NCI-H2107 treated with DMSO at 0.1 percent for 48 hours (cell line): ENCODE measurements around the gene NREP.
A peak's percentile ranks its signal among the peaks of the same experiment; 100 is the strongest.

ENCODE experiments used
- DNase-seq: peaks from one replicate; lab custom pipeline; 2025; ENCODE audit not compliant: unreplicated experiment; lab: John Stamatoyannopoulos, UW

NREP gene, protein sequence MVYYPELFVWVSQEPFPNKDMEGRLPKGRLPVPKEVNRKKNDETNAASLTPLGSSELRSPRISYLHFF

DNA sequence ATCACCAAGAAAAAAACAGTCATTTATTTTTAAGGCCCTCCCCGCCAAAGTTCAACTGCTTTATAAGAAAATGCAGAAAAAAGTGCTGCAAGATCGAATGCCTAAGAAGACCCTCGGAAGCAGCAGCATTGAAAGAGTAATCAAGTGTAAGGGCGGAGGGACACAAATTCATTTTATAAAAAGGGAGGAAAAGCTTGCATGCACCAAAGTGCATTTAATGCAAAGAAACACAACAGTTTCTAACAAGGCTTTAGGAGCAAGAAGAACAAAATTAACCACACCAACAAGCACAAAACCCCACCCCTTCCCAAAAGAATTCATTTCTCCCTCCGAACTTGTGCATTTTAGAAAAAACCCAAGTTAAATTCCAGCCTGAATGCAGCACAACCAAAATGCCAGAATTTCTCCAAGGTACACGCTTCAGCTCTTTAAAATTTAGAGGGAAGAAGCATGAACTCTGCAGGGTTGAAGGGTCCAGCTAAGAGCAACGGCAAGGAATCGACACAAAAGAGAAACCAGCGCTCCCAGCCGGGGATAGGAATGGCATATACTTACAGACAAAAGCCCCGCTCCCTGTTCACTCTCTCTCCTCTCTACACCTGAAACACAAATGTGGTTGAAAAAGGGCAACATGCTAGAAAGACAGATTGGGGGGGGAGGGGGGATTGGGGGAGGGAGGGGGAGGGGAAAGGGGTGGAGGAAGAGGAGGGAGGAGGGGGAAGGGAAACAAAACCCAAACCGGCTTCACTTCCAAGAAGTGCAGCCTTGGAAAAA is at the start of gene NREP:
TSS of gene NREP (minus strand) at position 614 of the 774 bp plus-strand sequence. CDS start 1,422 bp downstream, outside the sequence.
- DNase-seq, result peak; percentile 84

DNA sequence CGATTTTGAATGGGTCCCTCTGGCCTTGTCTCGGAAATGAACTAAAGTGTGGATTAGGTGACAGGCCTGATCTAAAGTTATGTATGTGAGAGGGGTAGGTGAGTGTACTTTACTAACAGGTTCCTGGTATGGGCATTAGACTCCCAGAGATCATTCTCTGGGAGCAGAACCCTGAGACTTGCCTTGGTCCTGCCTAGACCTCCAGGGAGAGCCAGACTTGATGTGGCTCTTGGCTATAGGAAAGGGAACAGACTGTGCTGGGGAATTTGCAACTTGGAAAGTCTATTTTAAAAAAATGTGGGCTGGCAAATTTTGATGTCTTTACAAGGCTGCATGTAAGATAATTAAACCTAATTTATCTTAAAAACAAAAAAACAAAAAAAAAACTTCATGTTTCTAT is 49.8 kb upstream of the NREP start:
- DNase-seq, result no peak

DNA sequence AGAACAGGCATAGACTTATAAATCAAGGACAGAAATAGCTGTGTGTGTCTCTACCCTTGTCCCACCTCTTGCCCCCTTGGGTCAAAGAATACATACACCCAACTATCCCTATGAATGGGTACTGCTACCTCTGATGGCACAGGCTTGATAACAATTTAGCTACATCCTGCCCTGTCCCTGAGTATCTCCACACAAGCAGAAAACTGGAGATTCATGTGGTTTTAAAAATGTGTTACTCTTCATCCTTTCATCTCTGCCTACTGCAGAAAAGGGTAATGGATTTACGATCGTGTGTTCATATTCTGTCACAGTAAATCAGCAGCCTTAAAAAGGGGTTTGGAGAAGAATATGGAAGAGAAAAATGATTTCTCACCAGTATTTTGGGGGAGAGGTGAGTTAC is 49.2 kb upstream of the NREP start:
- DNase-seq, result no peak

DNA sequence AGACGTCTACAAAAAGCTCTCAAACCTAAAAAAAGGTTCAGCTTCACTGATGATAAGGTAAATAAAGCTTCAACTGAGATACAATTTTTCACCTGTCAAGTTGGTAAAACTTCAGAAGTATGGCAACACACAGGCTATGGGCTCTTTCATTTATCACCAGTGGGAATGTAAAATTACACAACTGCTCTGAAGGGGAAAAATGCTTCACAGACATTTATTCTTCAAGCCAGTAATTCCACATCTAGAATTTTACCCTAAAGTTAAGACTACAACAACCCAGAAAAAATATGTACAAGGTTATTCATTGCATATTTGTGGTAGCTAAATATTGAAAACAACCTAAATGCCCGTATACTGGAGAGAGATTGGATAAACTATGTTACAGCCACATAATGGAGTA is 48.1 kb upstream of the NREP start:
- no peak for DNase-seq

DNA sequence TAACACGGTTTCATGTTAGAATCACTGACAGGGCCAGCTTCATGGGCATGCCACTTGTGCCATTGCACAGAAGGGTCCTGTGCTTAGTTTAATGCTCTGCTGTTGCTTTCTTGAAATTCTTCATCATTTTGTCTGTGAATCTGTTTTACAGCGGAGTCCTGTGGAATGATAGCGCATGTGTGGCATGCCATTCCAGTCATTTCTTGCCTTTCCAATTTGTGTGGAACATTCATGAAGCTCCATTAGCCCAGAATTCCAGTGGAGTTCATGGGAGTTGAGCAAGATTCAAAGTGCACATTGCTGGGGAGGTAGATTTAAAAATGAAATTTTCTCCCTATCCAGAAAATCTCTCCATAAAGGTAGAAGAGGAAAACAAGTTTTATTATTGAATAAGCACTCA is 43.4 kb upstream of the NREP start:
- no peak for DNase-seq

DNA sequence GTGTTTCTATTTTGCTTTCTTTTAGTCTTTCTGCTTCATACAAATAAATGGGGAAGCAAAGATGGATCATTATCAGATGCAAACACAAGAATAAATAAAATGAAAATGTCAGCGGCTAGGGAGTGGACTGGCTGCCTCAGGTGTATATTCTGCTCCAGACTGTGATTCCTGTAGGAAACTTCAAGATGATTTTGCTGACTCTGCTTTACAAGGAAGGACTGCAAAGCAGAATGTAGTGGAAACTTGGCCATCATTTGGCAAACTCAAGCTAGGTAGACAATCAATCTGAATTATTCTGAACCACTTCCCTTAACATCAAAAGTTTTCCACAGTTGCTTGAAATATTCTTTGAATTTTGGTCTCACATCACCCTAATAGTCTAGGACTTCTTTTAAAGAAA is 38.1 kb upstream of the NREP start:
- DNase-seq, result no peak

DNA sequence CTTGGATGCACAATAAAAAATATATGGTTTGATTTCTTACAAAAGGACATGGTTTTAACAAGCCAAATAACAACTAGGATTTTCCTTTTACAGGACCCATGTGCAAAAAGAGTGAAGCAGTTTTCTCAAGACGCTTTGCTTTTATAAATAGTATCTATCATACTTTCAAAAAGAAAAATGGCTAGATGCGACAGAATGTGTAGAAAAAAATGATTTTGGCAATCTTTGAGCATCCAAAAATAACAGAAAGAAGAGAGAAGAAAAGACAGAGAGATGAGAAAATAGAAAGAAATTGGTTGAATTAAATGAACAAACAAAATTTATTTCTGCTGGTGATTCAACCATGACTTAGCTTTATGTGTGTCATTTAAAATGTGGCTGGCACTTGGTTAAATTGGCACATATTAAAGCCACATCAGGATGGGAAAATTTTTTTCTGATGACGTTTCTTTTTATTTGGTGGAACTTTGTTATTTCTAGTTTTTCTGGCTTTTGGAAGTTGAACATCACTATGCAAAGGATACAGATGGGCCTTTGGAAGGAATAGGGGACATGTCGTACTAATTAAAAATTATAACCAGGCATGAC is 35.6 kb upstream of the NREP start:
- DNase-seq, result no peak

DNA sequence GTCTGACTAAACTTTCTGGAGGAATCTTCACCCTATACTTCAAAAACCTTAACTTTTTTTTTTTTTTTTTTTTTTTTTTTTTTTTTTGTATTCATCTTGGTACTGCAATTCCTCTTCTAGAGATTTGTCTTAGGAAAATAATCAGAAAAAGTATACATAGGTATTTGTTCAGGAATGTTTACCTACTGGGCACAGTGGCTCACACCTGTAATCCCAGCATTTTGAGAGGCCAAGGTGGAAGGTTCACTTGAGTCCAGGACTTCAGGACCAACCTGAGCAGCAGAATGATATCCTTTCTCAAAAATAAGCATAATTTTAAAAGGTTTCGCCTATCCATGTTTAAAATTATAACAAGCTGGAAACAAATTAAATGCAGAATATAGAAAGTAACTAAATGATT is 33.3 kb upstream of the NREP start:
- no peak for DNase-seq

DNA sequence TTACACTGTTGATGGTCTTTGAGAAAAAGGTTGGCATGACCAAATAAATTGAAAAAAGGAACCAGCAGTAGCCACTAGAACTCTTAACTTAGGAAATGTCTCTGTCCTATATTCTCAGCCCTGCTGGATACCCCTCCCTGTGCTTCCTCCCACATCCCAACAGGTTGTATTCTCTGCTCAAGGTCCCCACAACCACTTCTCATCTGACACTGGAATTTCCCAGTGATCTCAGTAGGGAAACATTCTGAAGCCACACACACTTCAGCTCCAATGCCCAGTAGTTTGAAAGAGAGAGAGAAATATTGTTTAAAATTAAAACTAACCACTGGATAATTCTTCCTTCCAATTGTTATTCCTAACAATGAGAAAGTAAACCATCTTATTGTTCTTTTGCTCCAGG is 30.0 kb upstream of the NREP start:
- DNase-seq, result no peak

DNA sequence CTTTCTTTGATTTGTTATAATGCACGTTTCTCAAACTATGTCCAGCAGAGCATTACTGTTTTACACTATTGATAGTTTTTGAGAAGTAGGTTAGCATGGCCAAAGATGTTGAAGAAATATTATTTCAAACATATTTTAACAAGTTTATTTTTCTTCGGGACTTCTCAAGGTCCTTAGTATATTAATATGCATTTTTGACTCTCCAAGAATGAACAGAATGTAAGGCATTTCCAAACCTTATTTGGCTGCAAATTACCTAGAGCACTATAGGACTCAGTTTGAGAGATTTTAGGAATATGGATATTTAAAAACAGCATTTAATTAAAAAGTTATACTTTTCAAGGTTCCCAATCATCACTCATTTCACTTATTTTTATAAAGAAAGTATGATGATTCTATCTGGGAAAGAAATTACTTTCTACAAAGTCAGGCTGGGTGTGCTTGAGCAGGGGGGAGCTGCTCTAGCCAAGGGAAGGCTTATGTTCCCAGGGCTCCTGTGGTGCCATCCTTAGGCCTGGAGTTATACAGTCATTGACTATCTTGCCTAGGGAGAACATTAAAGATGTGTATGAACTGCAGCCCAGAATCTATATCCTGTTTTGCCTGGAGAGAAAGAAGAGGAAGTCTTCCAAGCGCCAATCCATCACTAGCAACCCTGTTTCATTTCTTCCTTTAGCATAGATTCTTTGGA is 27.6 kb upstream of the NREP start:
- DNase-seq, result no peak

DNA sequence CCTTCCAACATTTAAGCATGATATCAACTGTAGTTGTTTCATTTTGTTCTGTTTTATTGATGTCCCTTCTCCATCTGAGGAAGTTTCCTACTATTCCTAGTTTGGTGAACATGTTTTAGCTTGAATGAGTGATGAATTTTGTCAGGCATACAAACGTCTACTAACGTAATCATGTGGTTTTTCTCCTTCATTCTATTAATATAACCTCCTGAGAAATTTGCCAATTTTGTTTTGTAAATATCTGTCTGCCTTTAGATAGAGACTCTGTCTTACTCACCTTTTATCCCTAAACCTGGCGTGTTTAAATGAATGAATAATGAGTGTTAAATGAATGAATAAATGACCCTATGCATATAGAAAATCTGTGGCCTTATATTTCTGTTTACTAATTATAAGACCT is 26.5 kb upstream of the NREP start:
- DNase-seq, result no peak

DNA sequence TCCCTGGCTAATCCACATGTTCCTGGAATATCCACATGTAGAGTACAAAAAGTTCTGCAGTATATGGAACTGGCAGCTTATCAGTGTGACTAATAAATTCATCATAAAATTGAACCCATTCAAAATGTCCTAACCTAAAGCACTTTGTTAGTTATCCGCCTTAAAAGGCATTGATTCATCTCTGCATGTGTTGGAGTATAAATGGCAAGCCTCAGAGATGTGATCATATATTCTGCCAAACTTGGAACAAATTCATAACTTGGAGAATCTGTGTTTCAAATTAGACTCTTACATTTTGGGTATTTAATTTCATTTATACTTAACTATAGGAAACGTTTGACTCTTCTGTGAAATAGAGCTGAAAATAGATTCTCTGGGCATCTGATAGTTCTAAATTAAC is 25.2 kb upstream of the NREP start:
- no peak for DNase-seq

DNA sequence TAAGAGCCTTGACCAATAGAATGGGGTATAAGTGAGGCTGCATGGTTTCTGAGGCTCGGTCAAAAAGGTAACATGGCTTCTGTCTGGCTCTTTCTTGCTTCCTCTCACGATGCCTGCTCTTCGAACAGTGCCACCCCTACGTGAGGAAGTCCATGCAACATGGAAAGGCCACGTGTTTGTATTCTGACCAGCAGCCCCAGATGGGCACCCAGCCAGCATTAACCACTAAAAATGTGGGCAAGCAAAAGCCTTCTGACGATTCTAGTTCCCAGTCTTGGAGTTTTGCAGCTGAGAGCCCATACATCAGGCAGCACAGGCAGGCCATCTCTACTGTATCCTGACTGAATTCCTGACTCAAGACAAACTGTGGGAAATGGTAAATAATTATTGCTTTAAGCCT is 24.2 kb upstream of the NREP start:
- DNase-seq, result no peak

DNA sequence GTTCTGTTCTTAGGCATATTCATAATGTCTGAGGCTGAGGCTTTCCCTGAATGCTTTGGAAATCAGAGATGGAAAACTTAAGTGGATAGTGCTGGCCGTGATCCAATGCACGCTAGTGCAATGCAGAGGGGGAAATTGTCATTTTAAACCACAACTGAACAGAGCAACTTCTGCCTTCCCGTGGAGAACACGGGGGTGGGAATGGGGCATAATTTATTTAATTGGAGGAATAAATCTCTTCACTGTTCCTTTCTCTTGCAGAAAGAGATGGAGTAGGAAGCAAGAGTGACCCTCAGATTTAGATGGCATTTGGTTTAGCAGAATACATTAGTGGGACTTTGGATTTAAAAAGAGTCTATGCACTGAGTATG is 22.9 kb upstream of the NREP start:
- peak; percentile 23 for DNase-seq

DNA sequence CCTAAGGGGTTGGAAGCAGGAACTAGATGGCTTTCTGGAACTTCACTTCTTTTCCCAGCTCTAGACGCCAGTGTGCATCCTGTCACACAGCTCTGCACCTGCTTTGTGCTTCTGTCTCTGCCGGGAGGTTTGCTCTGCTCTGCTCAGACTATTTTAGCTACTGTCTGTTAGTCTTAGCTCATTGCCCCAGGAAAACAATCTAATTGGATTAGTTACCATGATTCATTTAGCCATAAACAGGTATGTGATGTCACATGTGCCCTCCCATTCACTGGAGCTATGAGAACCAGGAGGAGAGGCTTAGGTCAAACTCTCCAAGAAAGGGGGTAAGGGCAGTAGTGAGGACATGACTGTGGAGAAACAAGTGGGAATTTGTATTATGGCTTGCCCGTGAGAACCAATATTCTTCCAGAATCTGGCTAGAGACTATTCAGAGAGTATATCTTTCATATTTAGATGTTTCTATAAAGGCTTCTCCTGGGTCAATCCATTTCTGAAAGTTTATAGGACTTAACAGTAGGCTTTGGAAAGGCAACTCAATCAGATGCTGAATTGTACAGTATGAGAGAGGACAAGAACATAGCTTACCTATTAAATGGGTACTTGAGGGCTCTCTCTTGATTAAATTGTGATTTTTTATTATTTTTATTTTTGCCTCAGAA is 22.4 kb upstream of the NREP start:
- DNase-seq, result no peak

DNA sequence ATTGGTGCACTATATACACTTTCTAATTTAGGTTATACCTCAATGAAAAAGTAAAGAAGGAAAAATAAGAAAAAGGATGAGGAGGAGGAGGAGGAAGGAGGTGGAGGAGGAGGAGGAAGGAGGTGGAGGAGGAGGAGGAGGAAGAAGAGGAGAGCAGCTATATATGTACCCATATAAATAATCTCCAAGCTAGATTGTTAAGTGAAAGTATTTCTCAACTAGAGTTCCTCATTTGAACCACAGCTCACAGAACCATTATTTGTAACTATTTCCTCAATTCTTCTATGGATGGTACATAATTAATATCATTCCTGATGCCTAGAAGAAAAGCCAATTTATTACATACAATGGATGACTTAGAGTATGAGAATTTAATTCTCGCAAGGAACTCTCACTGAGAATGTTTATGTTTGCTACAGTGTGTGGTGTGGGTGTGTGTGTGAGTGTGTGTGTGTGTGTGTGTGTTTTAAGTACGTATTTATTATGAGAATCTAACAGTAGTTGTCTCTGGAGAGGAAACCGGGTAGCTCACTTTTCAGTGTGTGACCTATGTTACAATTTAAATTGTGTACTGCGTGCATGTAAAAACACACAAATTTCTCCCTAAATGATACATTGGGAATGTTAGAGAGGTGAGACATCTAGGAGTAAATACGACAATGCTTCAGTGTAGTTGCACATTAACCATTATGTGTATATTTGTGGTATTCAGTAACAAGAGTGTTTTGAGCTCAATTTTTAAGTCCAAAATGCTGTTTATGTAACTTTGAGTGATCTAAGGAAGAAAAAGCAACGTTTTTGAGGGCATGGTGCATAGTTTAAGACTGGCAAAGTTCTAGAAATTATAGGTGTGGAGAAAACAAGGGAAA is 20.2 kb upstream of the NREP start:
- no peak for DNase-seq

DNA sequence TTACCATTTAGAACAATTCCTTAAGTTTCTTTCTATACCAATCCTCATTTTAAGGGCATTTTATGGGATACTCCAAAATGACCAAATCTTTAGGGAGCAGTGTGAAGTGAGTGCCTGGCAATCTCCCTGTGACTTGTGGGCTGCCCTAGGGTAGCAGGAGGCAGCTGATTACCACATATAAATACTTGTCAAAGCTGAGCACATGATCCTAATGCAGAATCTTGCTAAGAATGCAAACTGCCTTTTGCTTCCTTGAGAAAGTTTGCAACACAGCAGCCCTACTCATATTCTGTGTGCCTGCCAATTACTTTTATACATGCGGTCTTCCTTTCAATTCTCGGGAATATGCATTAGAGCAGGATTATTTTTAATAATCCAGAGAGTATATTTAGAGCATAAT is 18.2 kb upstream of the NREP start:
- DNase-seq, result no peak

DNA sequence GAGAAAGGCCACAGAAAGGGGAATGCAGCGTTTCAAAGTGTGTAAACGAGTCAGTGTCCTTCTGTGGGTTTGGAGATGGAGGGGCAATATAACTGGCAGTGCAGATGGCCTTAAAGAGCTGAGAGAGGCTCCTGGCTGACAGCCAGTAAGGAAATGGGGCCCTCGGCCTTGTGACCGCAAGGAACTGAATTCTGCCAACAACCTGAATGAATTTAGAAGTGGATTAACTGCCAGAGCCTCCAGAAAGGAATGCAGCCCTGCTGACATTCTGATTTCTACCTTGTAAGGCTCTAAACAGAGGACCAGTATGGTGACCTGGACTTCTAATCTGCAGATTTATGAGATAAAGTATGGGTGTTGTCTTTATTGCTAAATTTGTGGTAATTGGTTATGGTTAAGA is 17.5 kb upstream of the NREP start:
- DNase-seq, result no peak

DNA sequence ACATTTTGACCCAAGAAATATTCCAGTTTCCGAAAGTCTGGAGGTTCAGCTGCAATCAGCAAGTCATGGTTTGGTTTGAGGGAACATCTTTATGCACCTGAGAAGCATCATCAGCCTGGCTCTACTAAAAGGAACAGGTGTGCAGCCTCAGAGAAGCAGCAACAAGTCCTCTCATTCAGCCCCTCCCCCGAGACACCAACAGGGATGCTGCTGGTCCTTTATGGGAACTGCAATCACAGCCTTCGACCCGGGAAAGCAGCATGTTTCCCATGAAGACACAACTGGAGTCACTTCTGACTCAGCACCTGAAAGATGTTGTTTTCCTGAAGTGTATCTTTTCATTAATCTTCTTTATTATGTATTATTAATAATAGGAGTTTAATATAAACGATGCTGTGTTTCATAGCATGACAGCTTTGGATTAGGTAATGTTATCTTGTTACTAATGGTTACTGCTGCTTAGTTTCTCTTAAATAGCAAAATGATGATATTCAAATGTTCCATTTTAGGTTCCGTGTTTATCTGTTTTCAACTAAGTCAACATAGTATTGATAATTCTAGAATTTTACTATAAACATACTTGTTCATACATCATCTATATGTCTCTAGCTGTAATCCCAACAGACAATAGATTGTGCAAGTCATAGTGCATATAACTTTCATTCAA is 15.6 kb upstream of the NREP start:
- DNase-seq, result no peak

DNA sequence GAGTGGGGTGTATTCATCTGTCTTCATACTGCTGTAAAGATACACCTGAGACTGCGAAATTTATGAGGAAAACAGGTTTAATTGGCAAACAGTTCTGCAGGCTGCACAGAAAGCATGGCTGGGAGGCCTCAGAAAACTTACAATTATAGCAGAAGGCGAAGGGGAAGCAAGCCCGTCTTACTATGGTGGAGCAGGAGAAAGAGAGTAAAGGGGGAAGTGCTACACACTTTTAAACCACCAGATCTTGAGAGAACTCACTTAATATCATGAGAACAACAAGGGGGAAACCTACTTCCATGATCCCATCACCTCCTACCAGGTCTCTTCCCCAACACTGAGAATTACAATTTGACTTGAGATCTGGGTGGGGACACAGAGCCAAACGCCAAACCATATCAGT is 12.5 kb upstream of the NREP start:
- DNase-seq, result no peak
